GM23338 (cell line): ENCODE results near the gene KIAA1328. TPM values are rescaled to one million over a fixed set of nuclear protein-coding genes. Genes with fewer than 3 reads are reported as not detected.

ENCODE experiments used
- ATAC-seq: fragments of 200-7000 bp; cut with Tn5 transposase; 3 replicates; pipeline ENCODE4 v1.9.1; 2020
- DNase-seq: peaks from one replicate; pipeline ENCODE4 v3.0.0-alpha.2; 2015; ENCODE audit warnings: low spot score
- H2AFZ ChIP-seq: fragments of 200-600 bp; sonication (generic); 2 replicates; pipeline ENCODE4 v1.8.0; 2016; ENCODE audit warnings: antibody characterized with exemption, mild to moderate bottlenecking, moderate library complexity
- H3F3A ChIP-seq: fragments of 200-600 bp; sonication (generic); replicated peaks from 2 replicates; pipeline ENCODE4 v1.8.0; 2017; ENCODE audit warnings: antibody characterized with exemption, mixed run types, low read depth
- H3K27ac ChIP-seq: fragments of 200-600 bp; sonication (generic); 2 replicates; pipeline ENCODE4 v1.6.1; 2016; ENCODE audit warnings: low read depth
- H3K27me3 ChIP-seq: fragments of 200-600 bp; sonication (generic); 2 replicates; pipeline ENCODE4 v1.8.0; 2016; ENCODE audit warnings: mild to moderate bottlenecking, mixed run types, moderate library complexity; ENCODE audit not compliant: insufficient read depth
- H3K36me3 ChIP-seq: fragments of 200-600 bp; sonication (generic); 2 replicates; pipeline ENCODE4 v1.8.0; 2016; ENCODE audit warnings: mild to moderate bottlenecking; ENCODE audit not compliant: insufficient read depth
- H3K4me1 ChIP-seq: fragments of 200-600 bp; sonication (generic); 2 replicates; pipeline ENCODE4 v1.8.0; 2016; ENCODE audit warnings: mild to moderate bottlenecking, moderate library complexity; ENCODE audit not compliant: insufficient read depth
- H3K4me2 ChIP-seq: fragments of 200-600 bp; sonication (generic); 2 replicates; pipeline ENCODE4 v1.7.1; 2017; ENCODE audit warnings: mixed run types
- H3K4me3 ChIP-seq: fragments of 200-600 bp; sonication (generic); 2 replicates; pipeline ENCODE4 v1.6.1; 2016; ENCODE audit warnings: mixed run types
- H3K79me2 ChIP-seq: fragments of 200-600 bp; sonication (generic); replicated peaks from 2 replicates; pipeline ENCODE4 v1.8.0; 2017; ENCODE audit warnings: mild to moderate bottlenecking; ENCODE audit not compliant: insufficient read depth
- H3K9me2 ChIP-seq: fragments of 200-600 bp; sonication (generic); 2 replicates; pipeline ENCODE4 v1.8.0; 2017; ENCODE audit not compliant: insufficient read depth
- H4K20me1 ChIP-seq: fragments of 200-600 bp; sonication (generic); replicated peaks from 2 replicates; pipeline ENCODE4 v1.8.0; 2017; ENCODE audit warnings: mild to moderate bottlenecking; ENCODE audit not compliant: insufficient read depth
- H3K27ac Mint-ChIP-seq: 2 replicates; pipeline ENCODE4 v1.8.0; 2020; ENCODE audit warnings: inconsistent platforms, mild to moderate bottlenecking, moderate library complexity, mixed read lengths
- H3K27me3 Mint-ChIP-seq: 3 replicates; pipeline ENCODE4 v1.8.0; 2022; ENCODE audit warnings: low read depth, mild to moderate bottlenecking, moderate library complexity, mixed read lengths, inconsistent platforms; ENCODE audit not compliant: insufficient read depth, poor library complexity
- H3K36me3 Mint-ChIP-seq: 3 replicates; pipeline ENCODE4 v1.8.0; 2021; ENCODE audit warnings: low read depth, mild to moderate bottlenecking, inconsistent platforms, moderate library complexity, mixed read lengths
- H3K4me1 Mint-ChIP-seq: 3 replicates; pipeline ENCODE4 v1.8.0; 2020; ENCODE audit warnings: mild to moderate bottlenecking, inconsistent platforms, mixed read lengths
- H3K4me3 Mint-ChIP-seq: 3 replicates; pipeline ENCODE4 v1.8.0; 2021; ENCODE audit warnings: moderate library complexity, mild to moderate bottlenecking, inconsistent platforms, mixed read lengths
- H3K9me3 Mint-ChIP-seq: 3 replicates; pipeline ENCODE4 v1.8.0; 2020; ENCODE audit warnings: moderate library complexity, mild to moderate bottlenecking, inconsistent platforms, mixed read lengths
- CREB1 ChIP-seq: fragments of 250-450 bp; sonication (Bioruptor Pico); IDR thresholded peaks from 2 replicates; pipeline ENCODE4 v1.5.0; 2020; ENCODE audit warnings: low read depth, mild to moderate bottlenecking, moderate library complexity
- CTCF ChIP-seq, 2 experiments: fragments of 200-600 bp in 1 of 2; sonication (generic) in 1 of 2; conservative IDR thresholded peaks; 2 replicates each; pipeline versions ENCODE4 v1.5.1 to v1.6.1; 2016 to 2017; ENCODE audit warnings: antibody characterized with exemption in 2 of 2, low read depth in 2 of 2, mild to moderate bottlenecking in 2 of 2, moderate library complexity in 1 of 2
- ETS1 ChIP-seq: IDR thresholded peaks from 2 replicates; pipeline ENCODE4 v1.6.1; 2016; ENCODE audit warnings: antibody characterized with exemption
- EZH2 ChIP-seq: fragments of 200-600 bp; sonication (generic); IDR thresholded peaks from one replicate; pipeline ENCODE4 v1.8.0; 2017; ENCODE audit warnings: antibody characterized with exemption, mild to moderate bottlenecking, low read depth; ENCODE audit not compliant: unreplicated experiment
- EZH2phosphoT487 ChIP-seq: fragments of 200-600 bp; sonication (generic); IDR thresholded peaks from one replicate; pipeline ENCODE4 v1.8.1; 2018; ENCODE audit warnings: antibody characterized with exemption; ENCODE audit not compliant: unreplicated experiment
- JUNB ChIP-seq: IDR thresholded peaks from one replicate; pipeline ENCODE4 v1.6.1; 2016; ENCODE audit warnings: antibody characterized with exemption; ENCODE audit not compliant: unreplicated experiment
- POLR2AphosphoS5 ChIP-seq: IDR thresholded peaks from 2 replicates; pipeline ENCODE4 v1.6.1; 2016; ENCODE audit warnings: antibody characterized with exemption, low read depth
- STAT1 ChIP-seq: IDR thresholded peaks from one replicate; pipeline ENCODE4 v1.6.1; 2016; ENCODE audit warnings: antibody characterized with exemption; ENCODE audit not compliant: unreplicated experiment
- ZNF331 ChIP-seq: fragments of 250-450 bp; sonication (Bioruptor Pico); IDR thresholded peaks from 2 replicates; pipeline ENCODE4 v1.5.0; 2020; ENCODE audit warnings: low read depth, mild to moderate bottlenecking, moderate library complexity
- ZNF462 ChIP-seq: fragments of 250-450 bp; sonication (Bioruptor Pico); IDR thresholded peaks from 2 replicates; pipeline ENCODE4 v1.5.0; 2020; ENCODE audit warnings: mild to moderate bottlenecking, moderate library complexity
- polyA plus RNA-seq: library from polyadenylated mRNA; unstranded; fragments of >200 nt; fragmentation: Nextera tagmentation; extraction: Ambion mirVana; gene quantifications from 2 replicates; pipeline ENCODE4 v1.2.1, GENCODE V29; 2016
- total RNA-seq: library from RNA; depleted of rRNA; stranded (reverse); fragments of >200 nt; shearing (Covaris generic); gene quantifications from 2 replicates; pipeline ENCODE4 v1.2.3, GENCODE V29; 2014

KIAA1328 gene
- total and polyA plus RNA-seq, 2 experiments from 2014 or later: 5.2 to 8.4 TPM

- no peaks in the 10 kb centered on the region; the same call in 2 of the 3 replicates for H3K36me3 Mint-ChIP-seq
Observed at GRCh38 chr18:37065254-37065653, 236.3 kb downstream of the KIAA1328 start.

GRCh38 chr18:37084912-37085311 is 256.0 kb downstream of the KIAA1328 start:
- peaks cover 12% of the 10 kb centered on the region for H3K4me1 Mint-ChIP-seq
- no peak overlapping the region for H3K4me3 ChIP-seq
- H3F3A ChIP-seq: no peaks in the 10 kb centered on the region
- H3K4me1 ChIP-seq: no peaks in the 10 kb centered on the region; the same call in 1 of the 2 replicates
- H4K20me1 ChIP-seq: no peaks in the 10 kb centered on the region
- H3K36me3 Mint-ChIP-seq: no peaks in the 10 kb centered on the region
- H2AFZ ChIP-seq: no peak overlapping the region
- H3K27me3 Mint-ChIP-seq: peaks cover 2% of the 10 kb centered on the region
- no peaks in the 10 kb centered on the region for H3K27me3 ChIP-seq
- peak overlapping the region; percentile 79 for H3K27ac ChIP-seq
- DNase-seq: peak; percentile 92
- no peaks in the 10 kb centered on the region for H3K9me2 ChIP-seq
- H3K36me3 ChIP-seq: no peaks in the 10 kb centered on the region
- H3K4me2 ChIP-seq: peak overlapping the region; percentile 44; the same call in 1 of the 2 replicates
- peak; percentile 98 for ATAC-seq
- peak overlapping the region; percentile 47 for H3K27ac Mint-ChIP-seq
- no peaks in the 10 kb centered on the region for H3K9me3 Mint-ChIP-seq
- H3K79me2 ChIP-seq: no peaks in the 10 kb centered on the region
- H3K4me3 Mint-ChIP-seq: no peak overlapping the region
- TF ChIP-seq POLR2AphosphoS5 (no peak), ZNF462 (CRISPR knock-in tag) (no peak; the same call in 1 of the 2 replicates), STAT1 (no peak), CTCF (conservative IDR thresholded peaks at IDR 0.05; ENCODE audit: low read depth in 2 of 2) (no peak), ZNF331 (CRISPR knock-in tag) (no peak), ETS1 (no peak), EZH2 (no peak), CREB1 (no peak), JUNB (no peak)

More at GRCh38 chr18:37065254-37065653, 236.3 kb downstream of the KIAA1328 start:
- Histone ChIP-seq H3K4me2 (no peak overlapping the region), H3K9me2 (no peaks in the 10 kb centered on the region), H3K4me3 (no peak overlapping the region), H3K27me3 (no peaks in the 10 kb centered on the region), H2AFZ (no peak overlapping the region), H3K79me2 (no peaks in the 10 kb centered on the region), H3F3A (no peaks in the 10 kb centered on the region), H4K20me1 (no peaks in the 10 kb centered on the region), H3K4me1 (0 out of 2 replicates have a peak, but pooled peaks cover 4% of the 10 kb centered on the region), H3K27ac (no peak overlapping the region), H3K36me3 (no peaks in the 10 kb centered on the region)
- ATAC-seq (no peak), DNase-seq (no peak)
- Mint-ChIP-seq H3K9me3 (no peaks in the 10 kb centered on the region), H3K4me3 (no peak overlapping the region), H3K27ac (no peak overlapping the region), H3K4me1 (peaks cover 4% of the 10 kb centered on the region; the same call in 1 of the 3 replicates), H3K27me3 (peaks cover 11% of the 10 kb centered on the region)
- no peak for TF ChIP-seq EZH2phosphoT487
